SU-DHL-6 (cell line): ENCODE measurements around the gene PARP2.

Source experiments
- H2AFZ ChIP-seq: fragments of 200-600 bp; sonication (generic); 2 replicates; pipeline ENCODE4 v1.6.1; 2014; ENCODE audit warnings: low read depth, mild to moderate bottlenecking, moderate library complexity, mixed read lengths, antibody characterized with exemption, low read length; ENCODE audit not compliant: severe bottlenecking
- H3F3A ChIP-seq: fragments of 200-600 bp; shearing (Covaris generic); 2 replicates; pipeline ENCODE4 v1.6.0; 2016; ENCODE audit warnings: antibody characterized with exemption, mild to moderate bottlenecking; ENCODE audit not compliant: insufficient read depth
- H3K27ac ChIP-seq: fragments of 200-600 bp; sonication (generic); 2 replicates; pipeline ENCODE4 v1.5.1; 2016; ENCODE audit warnings: low read depth, mild to moderate bottlenecking, low read length, moderate library complexity, mixed read lengths
- H3K27me3 ChIP-seq: fragments of 200-600 bp; sonication (generic), shearing (Covaris generic); 2 replicates; pipeline ENCODE4 v1.6.0; 2014; ENCODE audit warnings: mild to moderate bottlenecking, low read length
- H3K36me3 ChIP-seq: fragments of 200-600 bp; sonication (generic); 2 replicates; pipeline ENCODE4 v1.6.1; 2014; ENCODE audit warnings: mild to moderate bottlenecking, low read length, mixed read lengths
- H3K4me2 ChIP-seq: fragments of 300-600, 200-600 bp; shearing (Covaris generic), sonication (generic); 2 replicates; pipeline ENCODE4 v1.6.0; 2014; ENCODE audit warnings: low read length, low read depth, mild to moderate bottlenecking; ENCODE audit not compliant: poor library complexity, severe bottlenecking
- H3K4me3 ChIP-seq: fragments of 200-600 bp; sonication (generic); 2 replicates; pipeline ENCODE4 v1.5.1; 2014; ENCODE audit warnings: antibody characterized with exemption, low read length, mild to moderate bottlenecking, mixed read lengths; ENCODE audit not compliant: insufficient read depth, poor library complexity, severe bottlenecking
- H3K79me2 ChIP-seq: fragments of 200-600 bp; sonication (generic); 2 replicates; pipeline ENCODE4 v1.6.1; 2014; ENCODE audit warnings: mild to moderate bottlenecking, low read length, moderate library complexity; ENCODE audit not compliant: insufficient read depth
- H3K9ac ChIP-seq: fragments of 200-600 bp; sonication (generic); 2 replicates; pipeline ENCODE4 v1.7.0; 2014; ENCODE audit warnings: mild to moderate bottlenecking, low read length
- H3K9me2 ChIP-seq: fragments of 200-600 bp; sonication (generic); replicated peaks from 2 replicates; pipeline ENCODE4 v1.6.1; 2014; ENCODE audit warnings: low read length; ENCODE audit not compliant: insufficient read depth
- H3K9me3 ChIP-seq: fragments of 200-600 bp; sonication (generic); 2 replicates; pipeline ENCODE4 v1.6.1; 2014; ENCODE audit warnings: low read length, mixed read lengths; ENCODE audit not compliant: insufficient read depth
- H4K20me1 ChIP-seq: fragments of 200-600 bp; sonication (generic); 2 replicates; pipeline ENCODE4 v1.6.1; 2014; ENCODE audit warnings: low read depth, mild to moderate bottlenecking, antibody characterized with exemption, low read length, moderate library complexity, mixed read lengths
- EZH2phosphoT487 ChIP-seq: fragments of 200-600 bp; sonication (generic), shearing (Covaris generic); conservative IDR thresholded peaks from 2 replicates; pipeline ENCODE4 v1.6.1; 2018; ENCODE audit warnings: mild to moderate bottlenecking, antibody characterized with exemption, low read length, moderate library complexity, mixed read lengths
- TF ChIP-seq, protein P1 (sequence below): fragments of 200-600 bp; sonication (generic); IDR thresholded peaks from one replicate; pipeline ENCODE4 v1.5.1; 2017; ENCODE audit warnings: antibody characterized with exemption, mild to moderate bottlenecking, low read length, moderate library complexity; ENCODE audit not compliant: insufficient read depth, poor library complexity, severe bottlenecking

The PARP2 gene

DNA sequence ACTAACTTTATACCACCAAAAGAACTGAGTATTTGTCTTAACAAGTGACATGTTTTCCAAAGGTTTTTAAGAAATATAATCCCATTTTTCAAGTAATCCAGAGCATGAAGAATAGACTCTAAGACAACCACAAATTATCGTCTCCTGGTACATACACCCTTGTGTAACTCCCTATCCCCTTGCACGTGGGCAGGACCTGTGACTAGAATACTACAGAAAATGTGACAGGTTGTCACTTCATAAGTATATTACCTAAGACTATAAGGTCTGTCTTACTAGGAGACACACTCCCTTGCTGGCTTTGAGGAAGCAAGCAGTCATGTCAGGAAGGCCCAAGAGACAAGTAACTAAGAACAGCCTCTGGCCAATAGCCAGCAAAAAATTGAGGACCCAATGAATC, 29.4 kb upstream of the PARP2 start:
- H3K36me3 ChIP-seq = peaks cover 38% of the 10 kb centered on the region

DNA sequence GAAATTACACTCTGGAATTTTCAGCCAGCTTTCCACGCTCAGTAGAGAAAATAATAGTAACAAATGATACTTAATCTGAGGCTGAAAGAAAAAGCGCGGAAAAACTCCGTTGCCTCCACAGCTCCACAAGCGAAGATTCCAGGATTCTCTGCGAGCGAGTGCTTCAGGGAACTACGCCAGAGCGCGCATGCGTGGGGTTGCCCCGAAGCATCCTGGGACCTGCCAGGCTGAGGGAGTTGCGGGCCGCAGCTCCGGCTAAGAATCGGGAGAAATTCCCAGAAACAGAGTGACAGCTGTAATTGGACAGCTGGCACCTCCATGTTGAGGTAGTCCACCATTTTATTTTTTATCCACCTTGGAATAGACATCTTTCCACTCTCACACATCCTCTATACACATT, 25.7 kb upstream of the PARP2 start:
- Histone ChIP-seq H3K27me3 (no peaks in the 10 kb centered on the region), H3K9me2 (no peaks in the 10 kb centered on the region), H3K9me3 (no peaks in the 10 kb centered on the region), H3K36me3 (peaks cover 40% of the 10 kb centered on the region), H3K4me2 (no peak overlapping the region), H4K20me1 (peaks cover 2% of the 10 kb centered on the region; the same call in 1 of the 2 replicates), H2AFZ (no peak overlapping the region), H3F3A (peaks cover 4% of the 10 kb centered on the region; the same call in 1 of the 2 replicates), H3K27ac (no peak overlapping the region), H3K79me2 (0 out of 2 replicates have a peak, but pooled peaks cover 4% of the 10 kb centered on the region), H3K9ac (no peak overlapping the region), H3K4me3 (no peak overlapping the region)
- no peak for TF ChIP-seq EZH2phosphoT487
- TF ChIP-seq, protein P1, sequence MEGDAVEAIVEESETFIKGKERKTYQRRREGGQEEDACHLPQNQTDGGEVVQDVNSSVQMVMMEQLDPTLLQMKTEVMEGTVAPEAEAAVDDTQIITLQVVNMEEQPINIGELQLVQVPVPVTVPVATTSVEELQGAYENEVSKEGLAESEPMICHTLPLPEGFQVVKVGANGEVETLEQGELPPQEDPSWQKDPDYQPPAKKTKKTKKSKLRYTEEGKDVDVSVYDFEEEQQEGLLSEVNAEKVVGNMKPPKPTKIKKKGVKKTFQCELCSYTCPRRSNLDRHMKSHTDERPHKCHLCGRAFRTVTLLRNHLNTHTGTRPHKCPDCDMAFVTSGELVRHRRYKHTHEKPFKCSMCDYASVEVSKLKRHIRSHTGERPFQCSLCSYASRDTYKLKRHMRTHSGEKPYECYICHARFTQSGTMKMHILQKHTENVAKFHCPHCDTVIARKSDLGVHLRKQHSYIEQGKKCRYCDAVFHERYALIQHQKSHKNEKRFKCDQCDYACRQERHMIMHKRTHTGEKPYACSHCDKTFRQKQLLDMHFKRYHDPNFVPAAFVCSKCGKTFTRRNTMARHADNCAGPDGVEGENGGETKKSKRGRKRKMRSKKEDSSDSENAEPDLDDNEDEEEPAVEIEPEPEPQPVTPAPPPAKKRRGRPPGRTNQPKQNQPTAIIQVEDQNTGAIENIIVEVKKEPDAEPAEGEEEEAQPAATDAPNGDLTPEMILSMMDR = no peak

More for the DNA sequence above, 29.4 kb upstream of the PARP2 start:
- Histone ChIP-seq H3K27ac (no peak overlapping the region), H3K27me3 (no peaks in the 10 kb centered on the region), H4K20me1 (no peaks in the 10 kb centered on the region), H3K4me2 (no peak overlapping the region), H3F3A (0 out of 2 replicates have a peak, but pooled peaks cover 10% of the 10 kb centered on the region), H3K9me2 (no peaks in the 10 kb centered on the region), H3K4me3 (no peak overlapping the region), H3K9me3 (no peaks in the 10 kb centered on the region), H2AFZ (no peak overlapping the region), H3K9ac (no peak overlapping the region), H3K79me2 (no peaks in the 10 kb centered on the region)
- no peak for TF ChIP-seq EZH2phosphoT487
- TF ChIP-seq, protein P1 = no peak

DNA sequence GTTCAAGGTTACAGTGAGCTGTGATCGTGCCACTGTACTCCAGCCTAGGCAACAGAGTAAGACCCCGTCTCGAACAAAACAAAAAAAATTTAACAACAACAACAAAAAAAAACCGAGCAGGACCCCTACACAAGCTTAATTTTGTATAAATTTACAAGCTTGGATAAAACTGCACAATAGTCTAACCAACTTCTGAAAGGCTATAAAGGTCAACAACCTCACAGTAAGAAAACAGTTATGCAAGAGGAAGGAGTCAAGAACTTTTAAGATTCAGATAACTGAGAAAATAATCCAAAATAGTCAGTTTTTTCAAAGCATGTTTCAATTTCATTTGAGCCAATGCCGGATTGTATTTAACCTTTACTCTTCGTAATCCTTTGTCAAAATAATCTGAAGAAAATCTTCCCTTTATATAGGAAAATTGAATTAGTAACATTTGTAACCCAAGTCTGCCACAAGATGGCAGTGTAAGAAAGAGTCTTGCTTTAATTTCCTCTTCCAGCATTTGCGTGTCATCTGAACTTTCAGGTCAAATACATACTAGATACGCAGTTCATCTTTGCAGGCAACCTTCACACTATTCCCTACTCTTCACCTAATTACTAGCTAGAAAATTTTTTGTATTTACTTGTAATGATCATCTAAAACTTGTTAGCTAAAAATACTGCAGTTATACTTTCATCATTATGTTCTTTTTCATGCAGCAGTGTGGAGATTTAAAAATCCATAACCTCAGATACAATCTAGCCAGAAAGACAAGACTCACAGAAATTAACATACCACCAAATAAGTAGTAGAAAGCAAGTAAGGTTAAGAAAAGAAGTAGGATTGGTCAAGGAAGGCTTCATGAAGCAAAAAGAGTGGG, 16.2 kb upstream of the PARP2 start:
- Histone ChIP-seq H3K79me2 (peaks cover 57% of the 10 kb centered on the region), H3F3A (peaks cover 33% of the 10 kb centered on the region), H3K9me3 (no peaks in the 10 kb centered on the region), H2AFZ (no peak overlapping the region), H3K36me3 (peaks cover 40% of the 10 kb centered on the region), H3K9me2 (no peaks in the 10 kb centered on the region), H3K9ac (peak overlapping the region; percentile 6; the same call in 1 of the 2 replicates), H3K27me3 (no peaks in the 10 kb centered on the region), H3K4me3 (no peak overlapping the region), H4K20me1 (0 out of 2 replicates have a peak, but pooled peaks cover 6% of the 10 kb centered on the region), H3K27ac (peak overlapping the region; percentile 44; the same call in 1 of the 2 replicates), H3K4me2 (peak overlapping the region; percentile 34)
- TF ChIP-seq EZH2phosphoT487 = no peak
- TF ChIP-seq, protein P1 = peak; percentile 77
